ENCODE results near the gene COL20A1. TPM values are rescaled to one million over a fixed set of nuclear protein-coding genes. Genes with fewer than 3 reads are reported as not detected.

The COL20A1 gene
- total and polyA plus RNA-seq, 2 of the 13 experiments (the other 11 are each of a cell fraction or from before 2014, with no cell fraction given) = not detected

- H3K9ac ChIP-seq (ENCODE audit: insufficient read depth, low read depth, low read length) = no peak within 1 kb of the TSS
- WGBS (ENCODE audit: low lambda C conversion rate) = 40% methylated on average over 63 of the region's 79 CpGs
- no peak within 1 kb of the TSS for H2AFZ ChIP-seq (ENCODE audit: low read length)
- H3K9me3 ChIP-seq (ENCODE audit: low read length) = no peaks in the 10 kb centered on the region
- no peak within 1 kb of the TSS for H3K4me3 ChIP-seq (replicated peaks in 1 of 3; ENCODE audit: insufficient read depth in 1 of 3, low read depth in 2 of 3, low read length in 3 of 3)
- no TSS peak for BruUV-seq (replicated peaks)
- TF ChIP-seq ZNF263 (CRISPR knock-in tag; IDR thresholded peaks at IDR 0.05) (peak; percentile 12; the same call in 1 of the 2 replicates), MAFF (IDR thresholded peaks at IDR 0.05; ENCODE audit: low read depth, low read length) (no peak), KLF15 (CRISPR knock-in tag; IDR thresholded peaks at IDR 0.05; ENCODE audit: borderline replicate concordance) (no peak), ZBTB8A (CRISPR knock-in tag; IDR thresholded peaks at IDR 0.05; ENCODE audit: borderline replicate concordance, low read depth) (no peak), ZNF792 (CRISPR knock-in tag; IDR thresholded peaks at IDR 0.05) (no peak), ZNF10 (CRISPR knock-in tag; IDR thresholded peaks at IDR 0.05; ENCODE audit: borderline replicate concordance, low read depth) (no peak)
- no peaks in the 10 kb centered on the region for H3K79me2 ChIP-seq (ENCODE audit: insufficient read depth, low read length)
- H3K27me3 ChIP-seq (ENCODE audit: control insufficient read depth in 1 of 2, insufficient read depth in 2 of 2, low read length in 2 of 2) = peaks cover 24 to 65% of the 10 kb centered on the region in 2 experiments
- no peak within 1 kb of the TSS for H3K27ac ChIP-seq (ENCODE audit: extremely low read length, insufficient read depth, low read length)
- DNase-seq (ENCODE audit: low spot score) (no peak), ATAC-seq (no peak), FAIRE-seq (no peak)
- CTCF ChIA-PET (ENCODE audit: low intra/inter-chr PET ratio, low total read pairs) = no interaction called here
- no peak within 1 kb of the TSS for H3K4me2 ChIP-seq (ENCODE audit: low read depth, low read length)
- POLR2A ChIA-PET = no interaction called here
- peaks cover 35% of the 10 kb centered on the region for H3K4me1 ChIP-seq (ENCODE audit: insufficient read depth, low read length)
- no peaks in the 10 kb centered on the region; a peak in 1 of 5 replicates for H3K36me3 ChIP-seq (replicated peaks in 1 of 2; ENCODE audit: control insufficient read depth in 1 of 2, insufficient read depth in 2 of 2, low read length in 2 of 2)
- in situ Hi-C loops (cut with HindIII; ENCODE audit: extremely low pct_ligation_motif_present, low pct_unique_long_range_greater_than_20kb) (no loop called here), intact Hi-C loops (cut with micrococcal nuclease; ENCODE audit: unreplicated experiment) (no loop called here)
- peaks cover 7% of the 10 kb centered on the region; the same call in 1 of the 2 replicates for H4K20me1 ChIP-seq (ENCODE audit: insufficient read depth, low read length)
Observed at GRCh38 chr20:63360850-63361518, 68.0 kb downstream of the COL20A1 start, which contains the start of gene CHRNA4. Gene CHRNA4 (minus strand): TSS chr20:63361349. CDS start chr20:63361165, 184 bp downstream.
